GM18498 (cell line): ENCODE measurements around the gene MAML2.

Source experiments
- ATAC-seq: cut with Tn5 transposase; IDR thresholded peaks from one replicate; pipeline ENCODE4 v1.9.1; 2021; ENCODE audit warnings: mild to moderate bottlenecking, moderate library complexity; ENCODE audit not compliant: unreplicated experiment

The MAML2 gene

DNA sequence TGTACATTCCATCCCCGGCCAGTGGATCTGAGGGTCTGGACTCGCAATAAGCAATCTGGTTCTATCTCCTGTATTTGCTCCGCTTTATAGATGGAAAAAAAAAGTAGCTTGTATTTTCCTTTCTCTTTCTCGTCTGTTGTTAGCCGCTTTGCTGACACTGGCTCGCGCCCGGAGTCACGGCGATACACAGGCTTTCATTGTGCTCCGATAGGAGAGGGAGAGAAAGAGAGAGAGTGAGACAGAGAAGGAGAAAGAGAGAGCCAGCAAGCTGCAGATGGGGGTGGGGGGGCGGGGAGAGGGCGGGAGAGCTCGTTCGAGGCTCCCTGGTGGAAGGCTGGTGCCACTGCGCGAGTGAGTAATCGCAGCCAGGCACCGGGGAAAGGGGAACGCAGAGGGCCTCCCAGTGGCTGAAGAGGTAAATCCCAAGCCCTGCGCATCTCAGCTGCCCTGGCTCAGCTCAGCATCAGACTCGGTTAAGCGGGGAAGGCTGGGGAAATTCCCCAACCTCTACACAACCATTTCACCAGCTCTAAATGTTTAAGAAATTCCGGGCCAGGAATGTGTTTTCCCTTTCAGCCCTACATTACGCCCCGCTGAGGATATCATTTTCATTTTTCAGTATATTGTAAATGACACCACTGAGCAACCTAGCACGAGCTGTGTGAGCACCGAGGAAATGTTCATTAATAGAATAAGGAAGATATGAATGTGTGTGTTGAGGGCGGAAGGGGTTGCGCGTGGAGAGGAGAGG is at the start of gene MAML2:
Gene MAML2 (minus strand): TSS at position 235 of the 751 bp plus-strand sequence. CDS start 1,300 bp downstream, outside the sequence.
- peak; percentile 81 for ATAC-seq

DNA sequence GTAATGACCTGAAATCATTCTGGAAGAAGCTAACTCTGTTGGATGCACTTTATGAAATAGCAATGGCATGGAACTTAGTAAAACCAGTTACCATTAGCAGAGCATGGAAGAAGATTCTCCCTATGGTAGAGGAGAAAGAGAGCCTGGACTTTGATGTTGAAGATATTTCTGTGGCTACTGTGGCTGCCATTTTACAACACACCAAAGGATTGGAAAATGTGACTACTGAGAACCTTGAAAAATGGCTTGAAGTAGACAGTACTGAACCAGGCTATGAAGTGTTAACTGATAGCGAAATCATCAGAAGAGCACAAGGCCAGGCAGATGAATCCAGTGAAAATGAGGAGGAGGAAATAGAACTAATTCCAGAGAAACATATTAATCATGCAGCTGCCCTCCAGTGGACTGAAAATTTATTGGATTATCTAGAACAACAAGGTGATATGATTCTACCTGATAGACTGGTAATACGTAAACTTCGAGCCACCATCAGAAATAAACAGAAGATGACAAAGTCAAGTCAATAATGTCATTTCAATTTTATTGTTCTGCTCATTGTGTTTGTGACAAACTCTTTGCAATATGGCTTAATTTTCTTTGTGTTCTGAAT is 48.8 kb upstream of the MAML2 start:
- ATAC-seq, result no peak

DNA sequence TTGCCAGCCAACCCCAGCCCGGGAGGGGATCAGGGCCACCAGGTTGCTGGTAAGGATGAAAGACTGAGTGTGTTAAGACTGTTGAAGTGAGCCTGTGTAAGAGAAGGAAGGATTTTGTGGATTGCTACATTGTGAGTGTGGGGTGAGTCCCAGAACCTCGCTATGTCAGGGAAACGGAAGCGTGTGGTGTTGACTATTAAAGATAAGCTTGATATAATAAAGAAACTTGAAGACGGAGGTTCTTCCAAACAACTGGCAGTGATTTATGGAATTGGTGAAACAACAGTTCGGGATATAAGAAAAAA is 47.4 kb upstream of the MAML2 start:
- no peak for ATAC-seq

DNA sequence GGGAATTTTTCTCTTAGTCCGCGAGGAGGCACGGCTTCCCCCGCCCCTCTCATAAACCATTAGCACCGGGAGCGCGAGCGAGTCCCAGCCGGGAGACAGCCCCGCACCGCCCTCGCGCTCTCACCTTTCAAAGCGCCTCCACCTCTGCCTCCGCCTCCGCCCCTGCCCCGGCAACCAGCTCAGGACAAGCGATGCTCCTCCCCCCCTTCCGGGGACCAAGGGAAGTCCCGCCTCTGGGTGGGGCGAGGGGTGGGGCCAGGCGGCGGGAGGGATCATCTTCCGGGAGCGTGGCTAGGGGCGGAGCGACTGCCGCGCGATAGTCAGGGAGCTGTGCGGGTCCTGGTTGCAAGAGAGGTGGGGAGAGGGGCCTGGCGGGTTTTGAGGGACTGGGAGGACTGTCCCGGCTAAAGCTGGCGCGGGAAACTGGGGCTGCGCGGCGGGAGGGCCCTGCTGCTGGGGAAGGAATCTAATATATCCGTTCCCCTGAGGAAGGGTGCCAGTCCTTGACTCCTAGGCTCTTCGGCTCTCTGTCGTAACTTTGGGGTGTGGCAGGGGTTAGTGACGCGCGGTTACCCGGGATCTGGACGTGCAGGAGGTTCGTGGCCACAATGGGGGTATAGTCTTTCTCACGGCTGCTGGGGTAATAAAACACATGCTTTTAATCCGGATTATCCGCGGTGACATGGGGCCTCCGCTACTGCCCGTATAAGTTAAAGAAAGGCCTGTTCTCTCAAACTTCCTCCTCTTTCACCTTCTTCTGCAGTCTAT is 46.9 kb upstream of the MAML2 start, which contains the start of the genes CCDC82 and JRKL:
Gene CCDC82 (minus strand): TSS at position 193 of the 768 bp plus-strand sequence. CDS start 5,165 bp downstream, outside the sequence.
Gene JRKL (plus strand): TSS at position 294 of the 768 bp plus-strand sequence. CDS start 637 bp downstream, outside the sequence.
- ATAC-seq, result peak; percentile 97

DNA sequence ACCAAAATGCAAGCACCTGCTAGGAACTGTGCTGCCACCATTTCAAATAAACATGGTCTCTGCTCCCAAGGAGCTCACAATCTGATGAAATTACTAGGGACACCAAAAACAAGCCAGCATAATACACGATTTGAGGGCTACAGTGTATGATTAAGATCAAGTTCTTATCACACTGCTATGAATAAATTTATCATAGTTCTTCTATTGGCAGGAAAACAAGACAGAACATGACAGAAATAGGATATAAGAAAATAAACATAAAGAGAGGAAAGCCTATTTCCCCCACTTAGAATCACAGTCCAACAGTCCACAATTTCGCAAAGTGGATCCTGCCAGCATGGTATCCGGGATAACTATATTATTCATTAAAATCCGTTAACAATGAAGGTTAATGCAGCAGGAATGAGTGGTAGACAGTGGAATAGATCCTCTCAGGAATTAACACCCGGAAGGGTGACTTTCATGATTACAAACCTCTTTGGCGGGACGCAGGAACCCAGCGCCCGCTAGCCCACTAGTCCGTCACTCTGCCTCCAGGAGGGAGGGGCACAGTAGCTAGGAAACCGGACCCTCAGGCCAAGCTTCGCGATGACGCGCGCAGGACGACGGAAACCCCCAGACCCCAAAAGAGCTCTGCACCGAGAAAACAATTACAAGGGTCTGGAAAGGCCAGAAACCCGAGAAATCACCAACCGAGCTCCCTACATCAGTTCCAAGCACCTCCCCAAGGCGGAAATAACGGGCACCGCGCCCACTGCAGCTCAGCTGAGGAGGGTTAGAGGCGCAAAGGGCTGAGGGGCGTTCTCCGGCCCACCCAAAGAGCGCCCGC is 46.1 kb upstream of the MAML2 start:
- peak; percentile 59 for ATAC-seq

DNA sequence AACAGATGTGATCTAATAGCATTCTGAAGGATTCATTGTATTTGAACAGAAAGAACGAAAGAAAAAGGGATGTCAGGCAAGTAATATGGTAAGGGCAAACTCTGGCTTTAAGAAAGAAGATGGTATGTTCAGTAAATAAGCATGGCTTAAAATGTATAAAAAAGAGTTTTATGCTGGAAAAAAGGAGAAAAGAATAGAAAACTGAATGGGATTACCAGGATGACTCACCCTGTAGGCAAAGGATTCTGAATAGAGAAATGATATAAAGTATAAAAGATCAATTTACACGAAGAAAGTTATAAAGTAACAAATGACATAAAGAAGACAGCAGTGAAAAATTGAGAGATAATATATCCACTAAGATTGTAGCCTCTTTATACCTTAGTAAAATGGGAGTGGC is 42.2 kb upstream of the MAML2 start:
- no peak for ATAC-seq

DNA sequence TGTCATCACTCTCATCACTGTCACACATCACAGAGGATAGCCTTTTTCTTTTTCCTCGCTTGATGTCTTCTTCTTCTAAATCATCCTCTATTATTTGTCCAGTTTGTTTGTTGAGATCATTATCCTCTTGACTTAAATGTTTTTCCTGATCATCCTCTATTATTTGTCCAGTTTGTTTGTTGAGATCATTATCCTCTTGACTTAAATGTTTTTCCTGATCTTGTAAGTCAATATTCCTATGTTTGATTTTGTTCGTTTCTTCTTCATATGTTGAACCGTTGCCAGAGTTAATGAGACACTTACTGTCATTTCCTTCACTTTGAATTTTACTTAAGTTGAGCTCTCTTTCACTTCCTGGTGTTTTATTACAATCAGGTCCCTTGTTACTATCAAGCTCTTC is 41.2 kb upstream of the MAML2 start:
- ATAC-seq, result no peak

DNA sequence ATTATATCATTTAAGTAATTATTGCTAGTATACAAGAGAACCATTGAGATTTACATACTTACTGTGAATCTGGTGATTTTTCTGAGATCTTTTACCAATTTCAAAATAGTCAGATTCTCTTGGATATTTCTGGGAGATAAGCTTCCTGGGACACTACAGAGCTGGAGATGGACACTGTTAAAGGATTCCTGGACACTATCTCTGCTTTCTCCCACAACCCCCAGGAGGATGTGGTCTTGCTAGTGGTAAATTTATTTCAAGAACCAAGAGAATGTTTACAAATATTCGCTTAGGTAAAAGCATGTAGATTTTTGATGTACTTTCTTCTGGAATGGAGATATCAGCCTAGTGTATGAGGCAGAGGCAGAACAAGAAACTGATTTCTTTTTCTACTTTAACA is 33.8 kb upstream of the MAML2 start:
- ATAC-seq, result no peak

DNA sequence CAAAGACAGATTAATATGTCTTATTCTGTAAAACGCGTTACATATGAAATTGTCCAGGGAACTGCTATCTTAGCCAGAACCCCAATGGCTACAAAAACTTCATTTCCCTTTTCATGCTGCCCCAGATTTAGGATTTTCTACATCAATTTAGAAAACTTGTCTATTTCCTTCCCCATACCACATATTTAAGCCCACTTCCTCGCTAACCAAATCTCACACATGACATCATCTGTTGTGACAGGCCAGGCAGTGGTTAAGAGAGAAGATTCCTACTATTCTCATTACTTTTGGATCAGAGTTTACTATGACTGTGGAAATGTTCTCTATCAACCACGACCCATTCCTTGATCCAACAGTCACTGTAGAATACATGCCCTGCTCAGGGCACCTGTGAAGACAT is 30.8 kb upstream of the MAML2 start:
- no peak for ATAC-seq

DNA sequence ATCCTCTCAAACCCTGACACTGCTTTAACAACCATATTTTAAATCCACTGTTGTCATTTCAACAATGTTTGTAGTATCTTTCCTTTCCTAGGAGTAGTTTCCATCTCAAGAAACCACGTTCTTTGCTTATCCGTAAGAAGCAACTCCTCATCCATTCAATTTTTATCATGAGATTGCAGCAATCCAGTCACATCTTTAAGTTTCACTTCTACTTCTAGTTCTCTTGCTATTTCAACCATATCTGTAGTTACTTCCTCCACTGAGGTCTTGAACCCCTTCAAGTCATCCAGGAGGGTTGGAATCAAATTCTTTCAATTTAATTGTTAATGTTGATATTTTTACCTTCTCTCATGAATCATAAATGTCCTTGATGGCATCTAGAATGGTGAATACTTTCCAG is 24.3 kb upstream of the MAML2 start:
- no peak for ATAC-seq

DNA sequence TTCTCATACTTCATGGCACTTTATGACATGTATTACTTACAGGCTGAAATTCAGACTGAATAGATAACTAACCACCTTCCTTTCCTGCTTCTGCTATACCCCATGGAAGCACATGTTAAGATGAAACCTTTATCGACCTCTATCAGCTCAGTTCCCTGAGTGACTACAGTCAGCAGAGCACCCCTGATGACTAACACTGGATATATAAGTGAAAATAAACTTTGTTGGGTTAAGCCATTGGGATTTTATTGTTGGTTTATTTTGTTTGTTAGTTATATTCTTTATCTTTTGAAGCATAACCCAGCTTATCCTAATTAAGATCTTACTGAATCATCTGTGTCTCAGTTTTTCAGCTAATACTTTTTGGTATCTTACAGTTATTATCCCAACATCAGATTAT is 23.0 kb upstream of the MAML2 start:
- no peak for ATAC-seq

DNA sequence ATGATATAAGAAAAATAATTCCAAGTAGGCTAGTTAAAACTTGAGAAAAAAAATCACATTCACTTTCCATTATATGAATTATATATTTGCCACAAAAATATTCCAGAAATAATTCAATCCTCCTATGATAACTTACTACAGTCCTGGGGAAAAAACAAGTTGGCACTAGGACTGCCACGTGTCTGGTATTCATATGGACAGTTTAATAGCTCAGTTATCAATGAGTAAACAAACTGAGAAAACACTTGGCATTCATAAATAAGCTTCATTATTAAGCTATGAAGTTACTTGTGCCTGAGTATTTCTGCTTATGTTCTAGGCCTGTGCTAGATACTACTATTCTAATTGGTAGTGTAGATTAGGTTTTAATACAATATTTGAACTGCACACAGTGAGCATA is 22.5 kb upstream of the MAML2 start:
- no peak for ATAC-seq

DNA sequence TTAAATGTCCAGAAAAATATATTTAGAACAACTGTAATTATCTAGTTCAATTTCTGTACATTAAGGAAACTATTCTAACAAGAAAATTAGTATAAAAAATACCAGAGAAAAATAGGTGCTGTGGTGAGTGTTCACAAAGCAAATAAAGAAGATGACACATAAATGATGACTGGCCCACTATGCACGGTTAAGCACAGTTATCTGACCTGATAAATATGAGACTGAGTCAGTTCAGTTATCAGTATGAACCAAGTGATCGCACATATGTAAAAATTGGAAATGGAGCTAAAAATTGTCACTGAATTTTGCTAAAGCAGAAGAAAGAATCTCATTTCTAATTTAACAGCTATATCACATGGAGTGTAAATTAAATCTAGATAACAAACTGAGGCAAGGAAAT is 18.8 kb upstream of the MAML2 start:
- no peak for ATAC-seq

DNA sequence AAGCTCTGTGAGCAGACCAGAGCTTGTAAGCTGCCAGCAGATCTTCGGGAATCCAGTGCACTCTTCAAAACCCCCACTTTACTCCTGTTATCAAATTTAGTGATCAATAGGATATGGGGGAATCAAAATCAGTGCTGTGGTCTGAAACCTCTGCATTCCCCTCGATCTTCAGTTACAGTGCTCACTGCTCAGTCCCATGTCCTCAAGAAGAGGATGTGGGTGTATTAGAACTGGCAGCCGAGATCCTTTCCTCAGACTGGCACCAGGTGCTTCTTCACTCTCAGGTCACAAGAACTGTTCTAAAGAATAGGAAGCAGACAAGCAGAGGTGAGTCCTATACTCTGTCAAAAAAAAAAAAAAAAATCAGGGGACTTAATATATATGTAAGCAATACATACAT is 15.3 kb upstream of the MAML2 start:
- no peak for ATAC-seq

DNA sequence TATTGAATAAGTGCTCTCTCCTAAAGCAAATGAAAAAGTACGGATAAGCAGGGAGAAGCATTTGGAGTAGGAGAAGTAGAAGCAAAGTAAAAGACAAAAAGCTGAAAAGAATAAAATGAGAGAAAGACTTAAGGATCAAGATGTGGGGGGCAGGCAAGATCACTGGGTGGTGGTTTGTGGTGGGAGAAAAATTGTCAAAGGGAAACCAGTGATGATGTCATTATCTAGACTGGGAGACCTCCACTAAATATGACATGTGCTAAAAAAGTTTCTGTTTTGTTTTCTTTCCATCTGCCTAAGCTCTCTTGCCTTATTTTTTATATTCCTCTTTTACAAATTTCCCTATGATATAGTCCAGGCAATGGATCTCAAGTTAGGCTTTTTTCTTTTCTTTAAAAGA is 14.8 kb upstream of the MAML2 start:
- ATAC-seq, result no peak

DNA sequence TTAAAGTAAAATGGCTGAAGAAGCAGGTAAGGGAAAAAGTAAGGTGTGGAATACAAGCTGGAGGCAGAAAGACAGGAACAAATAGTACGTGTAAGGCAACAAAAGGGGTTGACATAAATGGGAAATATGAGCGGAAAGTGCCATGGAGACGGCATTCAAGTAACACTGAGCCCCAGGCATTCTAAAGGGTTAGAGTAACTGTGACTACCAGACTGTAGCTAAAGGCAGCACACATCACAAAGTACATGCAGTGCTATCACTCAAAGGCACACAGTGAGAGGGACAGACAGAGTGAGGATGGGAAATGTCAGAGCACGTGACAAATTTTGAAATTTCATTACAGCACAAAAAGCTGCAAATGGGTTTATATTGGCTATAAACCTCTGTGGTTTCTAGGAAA is 13.9 kb upstream of the MAML2 start:
- no peak for ATAC-seq

DNA sequence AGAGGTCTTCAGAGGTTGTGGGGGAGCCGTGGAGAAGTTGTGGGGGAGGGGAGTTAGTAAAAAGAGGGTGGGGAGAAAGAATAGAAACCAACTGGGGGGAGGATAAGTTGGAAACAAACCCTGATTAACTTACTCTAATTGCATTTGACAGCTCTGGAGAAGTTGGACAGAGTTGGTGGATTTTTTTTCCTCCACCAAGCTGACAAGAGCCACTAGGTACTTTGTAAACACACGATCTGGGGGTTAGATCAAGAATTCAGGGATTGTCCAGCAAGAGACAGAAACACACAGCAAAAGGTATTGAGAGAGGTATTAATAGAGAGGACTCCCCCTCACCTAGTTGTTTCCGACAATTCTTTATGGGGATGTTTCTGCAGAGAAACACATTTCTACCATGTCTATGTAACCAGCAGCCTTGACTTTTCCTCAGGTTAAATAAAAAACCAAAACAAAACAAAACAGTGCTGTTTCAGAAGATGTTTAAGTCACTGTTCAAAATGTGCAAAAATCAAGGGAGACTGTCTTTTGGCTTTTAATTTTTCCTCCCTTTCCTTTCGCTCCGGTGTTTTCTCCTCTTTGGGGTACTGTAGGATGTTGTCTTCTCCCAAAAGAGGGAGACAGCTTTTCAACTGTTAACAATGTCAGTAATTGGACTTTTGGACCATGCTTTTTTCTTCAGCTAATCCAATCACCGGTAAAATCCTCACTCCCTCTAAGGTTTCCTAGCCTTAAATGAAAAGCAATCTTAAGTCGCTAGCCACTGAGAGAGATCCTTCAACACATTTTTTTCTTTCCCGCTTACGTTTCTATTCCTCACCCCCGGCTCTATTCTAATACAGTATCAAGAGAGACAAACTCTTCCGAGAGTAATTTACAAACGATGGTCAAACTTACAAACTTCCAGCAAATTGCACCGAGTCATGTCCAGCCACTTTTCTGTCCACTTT is 708 bp downstream of the MAML2 start:
- no peak for ATAC-seq

DNA sequence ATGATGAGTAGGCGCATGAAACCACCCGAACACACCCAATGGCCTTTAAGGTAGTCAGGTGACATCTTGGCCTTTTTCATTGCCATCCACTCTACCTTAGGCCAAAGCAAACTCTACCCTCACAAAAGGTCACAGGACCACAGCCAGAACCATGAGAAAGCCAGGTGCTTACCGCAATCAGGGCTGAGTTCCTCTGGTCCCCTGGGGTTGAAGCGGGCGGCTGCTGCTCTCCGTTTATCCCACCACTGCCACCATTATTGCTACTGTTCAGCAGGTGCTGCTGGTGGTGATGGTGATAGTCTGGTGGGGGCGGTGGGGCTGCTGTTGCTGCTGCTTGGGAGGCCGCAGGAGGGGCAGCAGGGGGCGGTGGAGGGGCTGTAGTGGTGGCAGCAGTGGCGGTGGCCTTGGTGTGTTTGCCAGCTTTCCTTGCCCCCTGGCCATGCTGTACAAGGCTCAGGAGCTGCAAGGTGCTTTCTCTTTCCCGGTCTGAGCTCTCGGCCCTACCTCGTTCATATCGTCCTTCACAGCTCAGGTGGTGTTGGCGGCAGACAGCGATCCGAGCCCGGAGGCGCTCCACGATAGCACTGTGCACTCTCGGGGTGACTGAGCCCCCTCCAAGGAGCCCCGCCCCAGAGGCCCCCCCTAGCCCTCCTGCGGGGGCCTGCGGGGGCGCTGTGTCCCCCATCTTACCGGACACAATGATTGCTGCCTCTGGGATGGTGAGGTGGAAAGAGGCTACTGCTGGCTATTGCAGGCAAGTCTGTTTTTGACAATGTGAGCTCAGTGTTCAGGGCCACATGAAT is 1.6 kb downstream of the MAML2 start:
- ATAC-seq, result peak; percentile 38

DNA sequence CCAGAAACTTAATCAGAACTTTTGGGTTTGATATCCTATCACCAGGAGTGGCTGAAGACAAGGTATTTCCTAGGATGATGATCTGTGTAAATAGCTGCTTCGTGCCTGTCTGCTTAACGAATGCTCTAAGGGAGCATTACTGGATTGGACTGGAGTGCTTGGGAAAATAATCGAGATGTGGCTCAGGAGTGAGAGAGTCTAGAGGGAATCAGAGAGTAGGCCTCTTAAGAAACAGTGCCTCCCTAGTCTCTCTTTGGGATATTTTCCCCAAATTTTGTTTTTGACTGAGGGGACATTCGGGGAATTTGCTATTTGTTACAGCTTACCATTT is 2.5 kb downstream of the MAML2 start:
- ATAC-seq, result no peak
